ENCODE data around the gene LPCAT3.
"Not testable (repeated sequence)": the region's sequence is repeated elsewhere in the genome, so short reads cannot be mapped to it uniquely, and the experiment has no call there.

The LPCAT3 gene

GRCh38 chr12:7013101-7013500, 5.2 kb downstream of the LPCAT3 start:
- ChIA-PET POLR2A (no interaction called here), CTCF (no interaction called here)
- TF ChIP-seq SUZ12 (IDR thresholded peaks at IDR 0.05), result no peak
- TF ChIP-seq ELF4 (IDR thresholded peaks at IDR 0.05), result no peak
- TF ChIP-seq HDGF (IDR thresholded peaks at IDR 0.05; ENCODE audit: borderline replicate concordance), result no peak
- no peak for TF ChIP-seq ARNT (IDR thresholded peaks at IDR 0.05)
- TF ChIP-seq, protein P1, sequence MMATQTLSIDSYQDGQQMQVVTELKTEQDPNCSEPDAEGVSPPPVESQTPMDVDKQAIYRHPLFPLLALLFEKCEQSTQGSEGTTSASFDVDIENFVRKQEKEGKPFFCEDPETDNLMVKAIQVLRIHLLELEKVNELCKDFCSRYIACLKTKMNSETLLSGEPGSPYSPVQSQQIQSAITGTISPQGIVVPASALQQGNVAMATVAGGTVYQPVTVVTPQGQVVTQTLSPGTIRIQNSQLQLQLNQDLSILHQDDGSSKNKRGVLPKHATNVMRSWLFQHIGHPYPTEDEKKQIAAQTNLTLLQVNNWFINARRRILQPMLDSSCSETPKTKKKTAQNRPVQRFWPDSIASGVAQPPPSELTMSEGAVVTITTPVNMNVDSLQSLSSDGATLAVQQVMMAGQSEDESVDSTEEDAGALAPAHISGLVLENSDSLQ (IDR thresholded peaks at IDR 0.05), result no peak
- no peak for TF ChIP-seq FOXA1 (IDR thresholded peaks at IDR 0.05)
- no peak for TF ChIP-seq FOXM1 (IDR thresholded peaks at IDR 0.05; ENCODE audit: borderline replicate concordance)
- no peak for DNase-seq (ENCODE audit: extremely low spot score)

- no peak for DNase-seq (ENCODE audit: extremely low spot score)
- TF ChIP-seq ELF4 (IDR thresholded peaks at IDR 0.05) (no peak), FOXM1 (IDR thresholded peaks at IDR 0.05; ENCODE audit: borderline replicate concordance) (no peak), SP1 (IDR thresholded peaks at IDR 0.05) (no peak), HDGF (IDR thresholded peaks at IDR 0.05; ENCODE audit: borderline replicate concordance) (no peak), L3MBTL2 (conservative IDR thresholded peaks at IDR 0.05) (no peak), ZNF384 (IDR thresholded peaks at IDR 0.05) (no peak), SUZ12 (IDR thresholded peaks at IDR 0.05) (no peak), NFRKB (IDR thresholded peaks at IDR 0.05) (no peak), FOXK2 (IDR thresholded peaks at IDR 0.05) (no peak), TARDBP (IDR thresholded peaks at IDR 0.05) (no peak), CTBP1 (IDR thresholded peaks at IDR 0.05; ENCODE audit: borderline replicate concordance) (no peak), ARNT (IDR thresholded peaks at IDR 0.05) (no peak)
- TF ChIP-seq, protein P1 (IDR thresholded peaks at IDR 0.05), result no peak
- CTCF ChIA-PET, result no interaction called here
- POLR2A ChIA-PET, result no interaction called here
Observed at GRCh38 chr12:7012024-7012607, 6.2 kb downstream of the LPCAT3 start.

GRCh38 chr12:7011398-7011797, 6.9 kb downstream of the LPCAT3 start:
- POLR2A ChIA-PET, result not testable (repeated sequence)
- CTCF ChIA-PET, result interaction anchor here (1.0 kb wide), 1 partner anchor 142 kb away, joined by 3 read pairs; no protein-coding TSS in a partner anchor

GRCh38 chr12:7009512-7009911, 8.8 kb downstream of the LPCAT3 start:
- POLR2A ChIA-PET, result interaction anchor here (0.5 kb wide), 1 partner anchor 34 kb away, joined by 3 read pairs; no protein-coding TSS in a partner anchor
- TF ChIP-seq FOXK2 (IDR thresholded peaks at IDR 0.05) (no peak), ZNF384 (IDR thresholded peaks at IDR 0.05) (no peak), LEF1 (IDR thresholded peaks at IDR 0.05; ENCODE audit: borderline replicate concordance) (no peak), CTBP1 (IDR thresholded peaks at IDR 0.05; ENCODE audit: borderline replicate concordance) (no peak), NFRKB (IDR thresholded peaks at IDR 0.05) (no peak), BHLHE40 (IDR thresholded peaks at IDR 0.05; ENCODE audit: borderline replicate concordance) (no peak), TARDBP (IDR thresholded peaks at IDR 0.05) (no peak), FOXM1 (IDR thresholded peaks at IDR 0.05; ENCODE audit: borderline replicate concordance) (no peak), ELF4 (IDR thresholded peaks at IDR 0.05) (no peak), HDGF (IDR thresholded peaks at IDR 0.05; ENCODE audit: borderline replicate concordance) (no peak), ARNT (IDR thresholded peaks at IDR 0.05) (no peak)
- TF ChIP-seq, protein P1 (IDR thresholded peaks at IDR 0.05), result no peak
- DNase-seq (ENCODE audit: extremely low spot score), result no peak
- CTCF ChIA-PET, result interaction anchor here (0.6 kb wide), 1 partner anchor 99 kb away, joined by 3 read pairs; no protein-coding TSS in a partner anchor

More at GRCh38 chr12:7011398-7011797, 6.9 kb downstream of the LPCAT3 start:
- not testable (repeated sequence) for DNase-seq (ENCODE audit: extremely low spot score)

DNA sequence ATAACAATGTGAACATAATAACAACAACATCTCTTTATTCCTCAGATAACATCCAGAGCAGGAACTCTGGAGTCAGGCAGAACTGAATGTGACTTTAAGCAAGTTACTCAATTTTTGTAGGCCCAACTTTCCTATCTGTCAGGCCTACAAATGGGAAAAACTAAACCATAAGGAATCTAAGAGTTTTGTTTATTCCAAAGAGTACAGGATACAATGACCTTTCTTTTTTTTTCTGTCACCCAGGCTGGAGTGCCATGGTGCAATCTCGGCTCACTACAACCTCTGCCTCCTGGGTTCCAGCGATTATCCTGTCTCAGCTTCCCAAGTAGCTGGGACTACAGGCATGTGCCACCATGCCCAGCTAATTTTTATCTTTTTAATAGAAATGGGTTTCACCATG, 9.4 kb downstream of the LPCAT3 start:
- POLR2A ChIA-PET, result no interaction called here
- TF ChIP-seq LEF1 (IDR thresholded peaks at IDR 0.05; ENCODE audit: borderline replicate concordance) (no peak), TARDBP (IDR thresholded peaks at IDR 0.05) (no peak)
- CTCF ChIA-PET, result no interaction called here
- no peak for DNase-seq (ENCODE audit: extremely low spot score)

DNA sequence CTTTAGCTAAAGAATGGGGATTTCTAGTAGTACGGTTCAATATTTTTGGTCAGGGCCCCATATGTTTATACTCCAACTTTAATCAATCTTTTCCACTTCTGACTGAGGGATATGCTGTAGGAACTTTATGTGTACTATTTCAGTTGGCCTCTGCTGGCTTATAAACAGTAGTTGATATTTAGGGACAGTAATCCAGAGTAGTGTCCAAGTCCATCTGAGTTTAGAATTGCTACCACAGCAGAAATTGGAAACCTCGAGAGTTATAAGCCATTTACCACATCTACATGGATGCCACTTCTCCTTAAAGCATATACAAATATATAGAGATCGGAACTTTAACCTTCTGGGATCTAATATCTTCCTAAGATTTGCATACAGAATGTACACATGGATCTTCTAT, 11.6 kb downstream of the LPCAT3 start:
- no peak for DNase-seq (ENCODE audit: extremely low spot score)
- CTCF ChIA-PET, result no interaction called here
- POLR2A ChIA-PET, result interaction anchor here (1.1 to 1.2 kb wide), 2 partner anchors 21 to 63 kb away, joined by 3 read pairs; partner anchors contain the start of genes C12orf57 and RNU7-1
- no peak for TF ChIP-seq ELF4 (IDR thresholded peaks at IDR 0.05)

- TF ChIP-seq TARDBP (IDR thresholded peaks at IDR 0.05), result no peak
- TF ChIP-seq FOXA1 (IDR thresholded peaks at IDR 0.05), result no peak
- no peak for DNase-seq (ENCODE audit: extremely low spot score)
- ChIA-PET CTCF (interaction anchor here (1.0 kb wide), 1 partner anchor 25 kb away, joined by 3 read pairs; no protein-coding TSS in a partner anchor), POLR2A (interaction anchor here (0.8 to 1.2 kb wide), 2 partner anchors 20 to 43 kb away, joined by 3 to 4 read pairs; no protein-coding TSS in a partner anchor)
Observed at GRCh38 chr12:7005311-7005710, 13.0 kb downstream of the LPCAT3 start.
